Glutamatergic neuron (in vitro differentiated cells): Measurements from ENCODE around the gene EREG. TPM values are rescaled to one million over a fixed set of nuclear protein-coding genes. Genes with fewer than 3 reads are reported as not detected.

Experiments used
- DNase-seq: peaks from one replicate; pipeline ENCODE4 v3.0.0; 2022
- H3K27ac Mint-ChIP-seq: one replicate; pipeline ENCODE4 v1.8.0; 2020; ENCODE audit warnings: mild to moderate bottlenecking, mixed read lengths, inconsistent platforms; ENCODE audit not compliant: unreplicated experiment
- H3K27me3 Mint-ChIP-seq: one replicate; pipeline ENCODE4 v1.8.0; 2020; ENCODE audit warnings: mild to moderate bottlenecking, moderate library complexity, mixed read lengths, inconsistent platforms; ENCODE audit not compliant: unreplicated experiment
- H3K36me3 Mint-ChIP-seq: one replicate; pipeline ENCODE4 v1.8.0; 2020; ENCODE audit warnings: mild to moderate bottlenecking, mixed read lengths, inconsistent platforms; ENCODE audit not compliant: unreplicated experiment
- H3K4me1 Mint-ChIP-seq: one replicate; pipeline ENCODE4 v1.8.0; 2020; ENCODE audit warnings: mild to moderate bottlenecking, low read depth, mixed read lengths, inconsistent platforms; ENCODE audit not compliant: unreplicated experiment
- H3K4me3 Mint-ChIP-seq: one replicate; pipeline ENCODE4 v1.8.0; 2020; ENCODE audit warnings: mild to moderate bottlenecking, mixed read lengths, inconsistent platforms; ENCODE audit not compliant: unreplicated experiment
- H3K9me3 Mint-ChIP-seq: one replicate; pipeline ENCODE4 v1.8.0; 2020; ENCODE audit warnings: mild to moderate bottlenecking, moderate library complexity, mixed read lengths, inconsistent platforms; ENCODE audit not compliant: unreplicated experiment
- total RNA-seq: library from RNA; stranded (reverse); fragmentation: NEBNext Ultra II Directional; extraction: Animal tissue kit (Norgen Biotek cat#: 25700); gene quantifications from one replicate; pipeline ENCODE4 v1.2.1, GENCODE V29; 2021; ENCODE audit not compliant: unreplicated experiment
- TF ChIP-seq, protein P1 (sequence below): fragments of 200-600 bp; sonication (generic); IDR thresholded peaks from one replicate; pipeline ENCODE4 v1.5.0; 2021; ENCODE audit not compliant: partially characterized antibody, unreplicated experiment

Gene EREG
- total RNA-seq, 1 donor from 2014 or later: not detected

DNA sequence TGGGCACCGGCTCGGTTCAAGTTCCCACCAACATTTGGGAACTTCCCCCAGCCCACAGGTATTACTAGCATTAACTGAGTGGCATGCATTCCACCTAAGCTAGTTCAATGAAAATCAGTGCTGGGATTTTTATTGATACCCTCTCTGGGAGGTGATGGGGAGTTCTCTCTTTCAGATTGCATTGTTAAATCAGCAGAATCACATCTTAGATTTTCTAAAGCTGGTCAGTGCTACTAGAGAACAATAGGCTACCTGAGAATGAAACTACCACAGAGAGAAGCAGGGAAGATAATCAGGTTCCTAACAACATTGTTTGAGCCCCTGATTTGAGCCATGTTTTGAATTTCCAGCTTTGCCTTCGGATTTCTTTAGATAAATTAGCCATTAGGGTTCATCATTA, 40.7 kb upstream of the EREG start:
- Mint-ChIP-seq H3K4me3 (no peak overlapping the region), H3K9me3 (no peaks in the 10 kb centered on the region), H3K27ac (no peak overlapping the region), H3K36me3 (no peaks in the 10 kb centered on the region), H3K27me3 (no peaks in the 10 kb centered on the region), H3K4me1 (no peaks in the 10 kb centered on the region)
- TF ChIP-seq, protein P1, sequence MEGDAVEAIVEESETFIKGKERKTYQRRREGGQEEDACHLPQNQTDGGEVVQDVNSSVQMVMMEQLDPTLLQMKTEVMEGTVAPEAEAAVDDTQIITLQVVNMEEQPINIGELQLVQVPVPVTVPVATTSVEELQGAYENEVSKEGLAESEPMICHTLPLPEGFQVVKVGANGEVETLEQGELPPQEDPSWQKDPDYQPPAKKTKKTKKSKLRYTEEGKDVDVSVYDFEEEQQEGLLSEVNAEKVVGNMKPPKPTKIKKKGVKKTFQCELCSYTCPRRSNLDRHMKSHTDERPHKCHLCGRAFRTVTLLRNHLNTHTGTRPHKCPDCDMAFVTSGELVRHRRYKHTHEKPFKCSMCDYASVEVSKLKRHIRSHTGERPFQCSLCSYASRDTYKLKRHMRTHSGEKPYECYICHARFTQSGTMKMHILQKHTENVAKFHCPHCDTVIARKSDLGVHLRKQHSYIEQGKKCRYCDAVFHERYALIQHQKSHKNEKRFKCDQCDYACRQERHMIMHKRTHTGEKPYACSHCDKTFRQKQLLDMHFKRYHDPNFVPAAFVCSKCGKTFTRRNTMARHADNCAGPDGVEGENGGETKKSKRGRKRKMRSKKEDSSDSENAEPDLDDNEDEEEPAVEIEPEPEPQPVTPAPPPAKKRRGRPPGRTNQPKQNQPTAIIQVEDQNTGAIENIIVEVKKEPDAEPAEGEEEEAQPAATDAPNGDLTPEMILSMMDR: no peak
- no peak for DNase-seq

DNA sequence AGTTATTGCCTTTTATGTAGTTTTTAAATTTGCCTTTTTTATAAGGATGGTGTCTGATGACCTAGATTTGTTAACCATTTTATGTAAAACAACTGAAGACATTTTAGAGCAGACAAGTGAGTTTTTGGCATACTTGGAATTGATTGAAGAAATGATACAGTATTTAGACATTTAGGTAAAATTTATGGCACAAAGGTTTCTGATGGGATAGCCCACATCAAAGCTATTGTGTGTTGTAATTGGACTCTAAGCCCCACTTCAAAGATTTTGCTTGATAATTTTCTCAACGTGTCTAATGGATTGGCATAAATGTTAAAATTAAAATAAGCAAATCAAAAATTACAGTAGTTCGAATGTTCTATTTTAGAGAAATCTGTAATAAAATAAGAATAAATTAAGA, 39.1 kb upstream of the EREG start:
- H3K4me1 Mint-ChIP-seq: no peaks in the 10 kb centered on the region
- no peaks in the 10 kb centered on the region for H3K36me3 Mint-ChIP-seq
- no peaks in the 10 kb centered on the region for H3K27me3 Mint-ChIP-seq
- no peak overlapping the region for H3K27ac Mint-ChIP-seq
- H3K4me3 Mint-ChIP-seq: no peak overlapping the region
- no peaks in the 10 kb centered on the region for H3K9me3 Mint-ChIP-seq
- DNase-seq: no peak
- TF ChIP-seq, protein P1: no peak

DNA sequence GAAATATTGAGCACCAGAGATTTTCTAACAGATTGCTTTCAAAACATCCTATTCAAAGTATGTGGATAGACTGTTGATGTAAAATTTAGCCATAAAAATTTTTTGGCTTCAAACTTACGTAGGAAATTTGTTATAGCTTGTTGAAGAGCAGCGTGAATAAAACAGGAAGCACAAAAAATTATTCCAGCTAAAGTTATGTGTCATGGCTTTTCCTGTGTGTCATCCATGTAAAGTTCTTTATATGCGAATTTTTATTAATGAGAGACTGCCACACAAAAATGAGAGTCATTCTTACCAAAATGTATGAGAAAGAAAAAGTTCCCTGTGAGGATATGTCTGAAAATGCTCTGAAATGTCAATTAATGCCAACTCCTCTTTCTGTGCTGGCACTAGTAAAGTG, 37.2 kb upstream of the EREG start:
- TF ChIP-seq, protein P1: no peak
- H3K4me1 Mint-ChIP-seq: no peaks in the 10 kb centered on the region
- H3K4me3 Mint-ChIP-seq: no peak overlapping the region
- H3K27me3 Mint-ChIP-seq: no peaks in the 10 kb centered on the region
- no peak overlapping the region for H3K27ac Mint-ChIP-seq
- H3K9me3 Mint-ChIP-seq: no peaks in the 10 kb centered on the region
- DNase-seq: no peak
- no peaks in the 10 kb centered on the region for H3K36me3 Mint-ChIP-seq

DNA sequence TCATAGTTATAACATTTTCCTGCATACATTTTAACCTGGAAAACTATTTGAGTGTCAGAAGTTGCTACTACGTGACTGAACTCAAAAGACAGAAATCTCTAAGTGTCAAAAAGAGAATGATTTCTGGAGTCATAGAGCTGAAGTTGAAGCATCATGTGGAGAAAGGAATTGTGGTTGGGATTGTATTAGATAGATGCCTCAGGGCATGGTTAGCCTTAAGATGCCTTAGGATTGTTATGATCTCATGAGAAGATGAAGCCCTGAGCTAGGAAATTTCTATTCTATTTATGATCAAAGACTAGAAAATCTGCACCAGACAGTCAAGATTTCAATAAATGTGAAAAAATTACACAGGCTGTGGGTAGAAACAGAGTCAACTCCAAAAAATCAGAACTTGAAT, 36.4 kb upstream of the EREG start:
- no peak for DNase-seq
- TF ChIP-seq, protein P1: no peak
- no peak overlapping the region for H3K4me3 Mint-ChIP-seq
- no peaks in the 10 kb centered on the region for H3K36me3 Mint-ChIP-seq
- H3K27ac Mint-ChIP-seq: no peak overlapping the region
- H3K27me3 Mint-ChIP-seq: no peaks in the 10 kb centered on the region
- H3K9me3 Mint-ChIP-seq: no peaks in the 10 kb centered on the region
- no peaks in the 10 kb centered on the region for H3K4me1 Mint-ChIP-seq

DNA sequence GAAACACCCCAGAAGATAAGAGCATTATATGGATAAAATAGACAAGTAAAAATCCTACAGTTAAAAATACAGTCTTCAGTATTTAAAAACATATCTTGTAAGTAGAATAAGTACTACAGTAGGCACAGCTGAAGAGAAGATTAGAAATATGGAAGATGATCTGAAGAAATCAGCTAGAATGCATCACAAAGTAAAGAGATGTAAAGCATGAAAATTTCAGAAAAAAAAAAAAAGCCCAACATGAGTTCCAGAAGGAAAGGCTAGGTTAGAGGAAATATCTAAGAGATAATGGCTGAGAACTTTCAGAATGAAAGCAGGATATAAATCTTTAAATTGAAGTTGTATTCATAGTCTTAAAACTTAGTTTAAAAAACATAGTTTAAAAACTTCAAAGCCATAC, 35.6 kb upstream of the EREG start:
- peaks cover under 1% of the 10 kb centered on the region for H3K27me3 Mint-ChIP-seq
- H3K9me3 Mint-ChIP-seq: no peaks in the 10 kb centered on the region
- TF ChIP-seq, protein P1: no peak
- H3K36me3 Mint-ChIP-seq: peaks cover 4% of the 10 kb centered on the region
- H3K27ac Mint-ChIP-seq: no peak overlapping the region
- H3K4me1 Mint-ChIP-seq: no peaks in the 10 kb centered on the region
- DNase-seq: no peak
- no peak overlapping the region for H3K4me3 Mint-ChIP-seq
